ENCODE data around the gene ZBTB8OS. TPM values are rescaled to one million over a fixed set of nuclear protein-coding genes. Genes with fewer than 3 reads are reported as not detected.

Gene ZBTB8OS
- total RNA-seq, 1 donor: 34.6 TPM

- peak; percentile 65 for DNase-seq (ENCODE audit: low read depth)
- peak; percentile 30 for TF ChIP-seq CTCF (IDR thresholded peaks at IDR 0.05; ENCODE audit: insufficient read depth, low read length)
- H3K4me3 ChIP-seq (ENCODE audit: low read depth, low read length): no peak overlapping the region
These were observed 30.5 kb downstream of the ZBTB8OS start for GRCh38 chr1:32619701-32620485.

GRCh38 chr1:32618673-32619221 lies 31.6 kb downstream of the ZBTB8OS start:
- peak; percentile 4 for DNase-seq (ENCODE audit: low read depth)
- no peak overlapping the region for H3K4me3 ChIP-seq (ENCODE audit: low read depth, low read length)
- no peak for TF ChIP-seq CTCF (IDR thresholded peaks at IDR 0.05; ENCODE audit: insufficient read depth, low read length)

- no peak for TF ChIP-seq CTCF (IDR thresholded peaks at IDR 0.05; ENCODE audit: insufficient read depth, low read length)
- DNase-seq (ENCODE audit: low read depth): no peak
- H3K4me3 ChIP-seq (ENCODE audit: low read depth, low read length): no peak overlapping the region
These were observed 36.9 kb downstream of the ZBTB8OS start for GRCh38 chr1:32613472-32613871.

GRCh38 chr1:32612189-32612881 lies 38.0 kb downstream of the ZBTB8OS start:
- peak; percentile 42 for TF ChIP-seq CTCF (IDR thresholded peaks at IDR 0.05; ENCODE audit: insufficient read depth, low read length)
- H3K4me3 ChIP-seq (ENCODE audit: low read depth, low read length): peak overlapping the region; percentile 67
- DNase-seq (ENCODE audit: low read depth): peak; percentile 57

GRCh38 chr1:32611859-32612188 lies 38.5 kb downstream of the ZBTB8OS start:
- no peak for TF ChIP-seq CTCF (IDR thresholded peaks at IDR 0.05; ENCODE audit: insufficient read depth, low read length)
- peak overlapping the region; percentile 67 for H3K4me3 ChIP-seq (ENCODE audit: low read depth, low read length)
- no peak for DNase-seq (ENCODE audit: low read depth)

- H3K4me3 ChIP-seq (ENCODE audit: low read depth, low read length): no peak overlapping the region
- TF ChIP-seq CTCF (IDR thresholded peaks at IDR 0.05; ENCODE audit: insufficient read depth, low read length): no peak
- no peak for DNase-seq (ENCODE audit: low read depth)
These were observed 41.2 kb downstream of the ZBTB8OS start for GRCh38 chr1:32609180-32609579.
